ENCODE results near the gene CABP2. TPM values are rescaled to one million over a fixed set of nuclear protein-coding genes. Genes with fewer than 3 reads are reported as not detected.

The CABP2 gene
- polyA plus RNA-seq, 1 of the 3 experiments (the other 2 are of a cell fraction): not detected

- peak; percentile 81 for TF ChIP-seq SMC3 (IDR thresholded peaks at IDR 0.05; ENCODE audit: low read depth, low read length)
- no peak for TF ChIP-seq NFIC (IDR thresholded peaks at IDR 0.05; ENCODE audit: borderline replicate concordance)
- TF ChIP-seq MEF2A (IDR thresholded peaks at IDR 0.05; ENCODE audit: borderline replicate concordance, low read depth): no peak
- TF ChIP-seq TEAD4 (IDR thresholded peaks at IDR 0.05; ENCODE audit: borderline replicate concordance, insufficient read depth): no peak
- TF ChIP-seq RAD21 (IDR thresholded peaks at IDR 0.05; ENCODE audit: low read length): peak; percentile 73
- TF ChIP-seq POLR2AphosphoS5 (IDR thresholded peaks at IDR 0.05; ENCODE audit: low read depth, low read length): no peak
- TF ChIP-seq MAX (IDR thresholded peaks at IDR 0.05; ENCODE audit: low read depth): no peak
- no peak for TF ChIP-seq RFX5 (IDR thresholded peaks at IDR 0.05; ENCODE audit: low read length)
- 0 out of 2 replicates have a peak, but pooled peaks have one; percentile 26 for TF ChIP-seq PBX3 (IDR thresholded peaks at IDR 0.05)
- no peak for TF ChIP-seq IRF3 (IDR thresholded peaks at IDR 0.05; ENCODE audit: low read depth, low read length)
- no peak for TF ChIP-seq FOSL2 (IDR thresholded peaks at IDR 0.05; ENCODE audit: borderline replicate concordance, low read depth)
- no peak for TF ChIP-seq ZBTB33 (IDR thresholded peaks at IDR 0.05; ENCODE audit: borderline replicate concordance, low read depth)
- no peak for TF ChIP-seq GATA2 (CRISPR knock-in tag; IDR thresholded peaks at IDR 0.05)
- no peak; the same call in 1 of the 2 replicates for TF ChIP-seq TAF1 (IDR thresholded peaks at IDR 0.05; ENCODE audit: borderline replicate concordance, low read depth, low read length)
- TF ChIP-seq SIN3A (IDR thresholded peaks at IDR 0.05; ENCODE audit: borderline replicate concordance, low read depth, low read length): peak; percentile 72; the same call in 1 of the 2 replicates
- TF ChIP-seq FOXM1 (IDR thresholded peaks at IDR 0.05; ENCODE audit: low read depth): no peak
These were observed 17.4 kb downstream of the CABP2 start (continued) for GRCh38 chr11:67505605-67506396.
